BE2C (cell line): ENCODE measurements around the gene MEIS2.

Experiments used
- DNase-seq: peaks from one replicate; pipeline ENCODE4 v3.0.0-alpha.2; 2020
- H3K27me3 ChIP-seq: fragments of 250-450 bp; sonication (Bioruptor Pico); 2 replicates; pipeline ENCODE4 v1.5.1; 2020; ENCODE audit warnings: mild to moderate bottlenecking
- H3K36me3 ChIP-seq: fragments of 250-450 bp; sonication (Bioruptor Pico); 2 replicates; pipeline ENCODE4 v1.5.1; 2020; ENCODE audit warnings: mild to moderate bottlenecking
- H3K4me1 ChIP-seq: fragments of 250-450 bp; sonication (Bioruptor Pico); 2 replicates; pipeline ENCODE4 v1.5.1; 2020
- H3K4me3 ChIP-seq: 2 replicates; pipeline ENCODE4 v1.5.1; 2011; ENCODE audit warnings: low read depth, low read length
- H3K9me3 ChIP-seq: fragments of 250-450 bp; sonication (Bioruptor Pico); 2 replicates; pipeline ENCODE4 v1.5.1; 2020
- TF ChIP-seq, protein P1 (sequence below): IDR thresholded peaks from 2 replicates; pipeline ENCODE4 v1.5.1; 2012; ENCODE audit warnings: mild to moderate bottlenecking, low read depth, low read length

The MEIS2 gene

DNA sequence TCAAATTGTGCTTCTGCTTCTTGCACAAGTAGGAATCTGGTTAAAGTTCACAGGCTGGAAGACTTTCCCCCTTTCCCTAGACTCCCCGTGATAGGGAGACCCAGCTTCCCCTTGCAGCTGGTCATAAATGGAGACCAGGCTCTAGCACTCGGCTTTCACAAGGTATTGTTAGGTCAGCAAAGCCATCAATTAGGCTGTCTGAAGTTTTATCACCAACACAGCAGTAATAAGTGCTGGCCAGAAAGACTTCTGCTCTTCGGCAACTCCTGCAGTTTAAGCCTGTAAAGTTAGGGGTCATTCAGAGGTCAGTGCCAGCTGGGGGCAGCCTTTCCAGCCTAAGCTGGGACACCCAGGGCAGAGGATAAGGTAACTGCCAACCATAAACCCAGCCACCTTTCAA, 203.4 kb downstream of the MEIS2 start:
- TF ChIP-seq, protein P1, sequence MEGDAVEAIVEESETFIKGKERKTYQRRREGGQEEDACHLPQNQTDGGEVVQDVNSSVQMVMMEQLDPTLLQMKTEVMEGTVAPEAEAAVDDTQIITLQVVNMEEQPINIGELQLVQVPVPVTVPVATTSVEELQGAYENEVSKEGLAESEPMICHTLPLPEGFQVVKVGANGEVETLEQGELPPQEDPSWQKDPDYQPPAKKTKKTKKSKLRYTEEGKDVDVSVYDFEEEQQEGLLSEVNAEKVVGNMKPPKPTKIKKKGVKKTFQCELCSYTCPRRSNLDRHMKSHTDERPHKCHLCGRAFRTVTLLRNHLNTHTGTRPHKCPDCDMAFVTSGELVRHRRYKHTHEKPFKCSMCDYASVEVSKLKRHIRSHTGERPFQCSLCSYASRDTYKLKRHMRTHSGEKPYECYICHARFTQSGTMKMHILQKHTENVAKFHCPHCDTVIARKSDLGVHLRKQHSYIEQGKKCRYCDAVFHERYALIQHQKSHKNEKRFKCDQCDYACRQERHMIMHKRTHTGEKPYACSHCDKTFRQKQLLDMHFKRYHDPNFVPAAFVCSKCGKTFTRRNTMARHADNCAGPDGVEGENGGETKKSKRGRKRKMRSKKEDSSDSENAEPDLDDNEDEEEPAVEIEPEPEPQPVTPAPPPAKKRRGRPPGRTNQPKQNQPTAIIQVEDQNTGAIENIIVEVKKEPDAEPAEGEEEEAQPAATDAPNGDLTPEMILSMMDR, result no peak
- peaks cover 32% of the 10 kb centered on the region for H3K4me1 ChIP-seq

DNA sequence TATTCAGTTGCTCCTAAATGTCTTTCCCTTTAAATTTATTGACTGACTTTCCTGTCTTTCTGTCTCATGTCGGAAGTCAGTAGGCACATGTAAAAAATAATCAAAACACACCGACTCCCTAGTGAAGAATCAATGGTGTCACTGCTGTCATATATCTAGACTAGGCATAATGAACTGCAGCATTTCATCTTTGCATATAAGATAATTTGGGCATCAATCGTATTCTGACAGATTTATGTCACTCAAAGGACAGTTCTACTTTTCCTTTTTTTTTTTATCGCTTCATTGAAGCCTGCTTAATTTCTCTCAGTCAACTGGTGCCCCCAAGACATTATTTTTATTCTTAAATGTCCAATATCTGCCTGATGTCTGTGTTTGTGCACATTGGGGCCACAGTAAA, 206.3 kb downstream of the MEIS2 start:
- peaks cover 46% of the 10 kb centered on the region for H3K36me3 ChIP-seq
- no peaks in the 10 kb centered on the region for H3K27me3 ChIP-seq
- TF ChIP-seq, protein P1, result no peak
- no peak for DNase-seq
- peaks cover 21% of the 10 kb centered on the region for H3K4me1 ChIP-seq
- no peak overlapping the region for H3K4me3 ChIP-seq
- H3K9me3 ChIP-seq, result no peaks in the 10 kb centered on the region

More for the DNA sequence above, 203.4 kb downstream of the MEIS2 start:
- peak; percentile 25 for DNase-seq
- H3K9me3 ChIP-seq, result no peaks in the 10 kb centered on the region
- H3K27me3 ChIP-seq, result no peaks in the 10 kb centered on the region
- H3K4me3 ChIP-seq, result no peak overlapping the region
- peaks cover 36% of the 10 kb centered on the region for H3K36me3 ChIP-seq

DNA sequence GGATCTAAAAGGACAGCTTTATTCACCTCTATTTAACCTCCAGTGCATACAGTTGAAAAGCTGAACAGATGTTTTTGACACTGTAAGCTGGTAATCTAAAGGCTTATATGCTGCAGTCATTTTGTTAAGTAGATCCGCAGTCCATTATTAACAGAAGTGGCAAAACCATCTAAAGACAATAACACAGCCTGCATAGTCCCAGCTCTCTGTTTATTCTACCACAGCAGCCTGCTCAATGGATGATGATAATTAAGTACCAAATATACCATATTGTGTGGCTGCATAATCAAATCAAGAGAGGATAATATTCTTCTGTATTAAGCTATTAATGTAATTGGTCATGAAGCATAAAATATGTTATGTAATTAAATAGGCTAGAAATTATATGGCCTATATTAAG, 207.1 kb downstream of the MEIS2 start:
- Histone ChIP-seq H3K4me3 (no peak overlapping the region), H3K36me3 (peaks cover 46% of the 10 kb centered on the region), H3K9me3 (no peaks in the 10 kb centered on the region), H3K27me3 (no peaks in the 10 kb centered on the region), H3K4me1 (peaks cover 23% of the 10 kb centered on the region)
- DNase-seq, result no peak
- TF ChIP-seq, protein P1, result no peak

DNA sequence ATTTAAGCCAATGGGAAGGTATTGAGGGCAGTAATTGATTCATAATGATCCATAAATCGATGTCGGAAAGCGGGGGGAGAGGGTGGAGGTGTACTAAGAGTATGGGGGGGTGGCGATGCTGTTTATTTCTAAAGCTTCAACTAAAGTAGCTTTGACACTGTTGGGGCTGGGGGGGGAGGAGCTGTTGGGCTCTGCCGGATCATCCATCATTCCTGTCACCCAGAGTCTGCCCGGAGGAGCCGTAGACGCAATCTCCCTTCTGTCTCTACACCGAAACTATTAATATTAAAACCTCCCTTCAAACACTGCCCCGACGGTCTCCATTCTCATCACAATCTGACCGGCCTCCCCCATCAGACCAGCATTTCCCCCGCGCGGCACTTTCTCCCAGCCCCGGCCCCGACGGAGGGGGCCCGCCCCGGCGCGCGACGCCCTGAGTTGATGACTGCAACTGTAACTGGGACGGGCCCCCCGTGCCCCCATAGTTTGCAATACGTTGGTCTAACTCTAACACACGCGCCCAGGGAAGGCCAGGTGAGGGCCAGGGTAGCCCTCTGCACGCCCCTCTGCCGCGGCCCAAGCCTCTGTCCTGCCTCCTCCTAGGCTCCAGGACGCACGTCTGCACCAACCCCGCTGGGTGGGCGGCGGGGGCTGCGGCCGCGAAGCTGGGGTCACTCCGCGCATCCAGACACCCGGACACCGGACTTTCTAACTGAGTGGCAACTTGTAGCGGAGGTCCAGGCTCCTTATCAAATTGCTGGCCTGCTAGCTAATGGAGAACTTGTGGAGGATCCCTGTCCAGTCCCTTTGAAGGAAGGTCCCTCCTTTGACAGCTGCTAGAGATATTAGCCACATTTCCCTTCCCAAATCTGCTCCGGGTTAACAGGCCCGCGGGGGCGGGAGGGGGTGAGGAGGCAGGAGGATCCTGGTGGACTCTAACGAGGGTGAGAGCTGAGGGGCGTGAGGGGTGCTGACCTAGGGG, 212.0 kb downstream of the MEIS2 start:
- DNase-seq, result peak; percentile 60
- peaks cover 18% of the 10 kb centered on the region for H3K4me1 ChIP-seq
- no peaks in the 10 kb centered on the region for H3K9me3 ChIP-seq
- TF ChIP-seq, protein P1, result no peak
- no peaks in the 10 kb centered on the region for H3K27me3 ChIP-seq
- H3K4me3 ChIP-seq, result peak overlapping the region; percentile 65
- peaks cover 21% of the 10 kb centered on the region for H3K36me3 ChIP-seq

DNA sequence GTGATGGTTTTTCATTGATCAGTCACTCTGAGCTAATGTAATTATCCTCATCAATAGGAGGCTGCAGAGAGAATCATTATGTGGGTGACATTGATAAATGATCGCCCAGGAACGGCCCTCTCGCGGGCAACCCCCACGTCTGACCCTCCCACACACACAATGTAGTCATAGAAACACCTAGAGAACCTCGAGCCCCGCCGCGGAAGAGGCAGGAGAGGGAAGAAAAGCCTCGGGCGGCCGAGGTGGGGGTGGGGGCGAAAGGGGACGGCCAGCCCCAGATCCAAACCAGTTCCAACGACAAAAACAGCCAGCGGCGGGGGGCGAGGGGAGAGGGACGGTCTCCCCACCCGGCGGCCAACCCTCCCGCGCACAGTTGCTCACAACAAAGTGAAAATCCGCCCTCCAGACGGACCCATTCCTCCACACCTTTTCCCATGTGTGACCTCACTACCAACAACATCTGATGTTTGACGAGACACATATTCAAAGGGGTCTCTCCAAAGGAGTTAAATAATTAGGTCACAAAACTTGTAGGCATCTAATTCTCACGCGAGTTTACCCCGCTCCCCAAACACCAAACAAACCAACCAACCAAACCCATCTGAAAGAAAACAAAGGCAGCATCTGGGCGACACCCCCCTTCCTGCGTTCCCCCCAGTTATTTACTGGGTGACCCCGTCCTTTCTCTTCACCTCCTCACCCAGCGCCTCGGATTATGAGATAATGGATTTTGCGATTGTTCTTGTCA, 213.0 kb downstream of the MEIS2 start:
- H3K4me3 ChIP-seq, result peak overlapping the region; percentile 65
- TF ChIP-seq, protein P1, result no peak
- H3K9me3 ChIP-seq, result no peaks in the 10 kb centered on the region
- DNase-seq, result peak; percentile 45
- peaks cover 14% of the 10 kb centered on the region for H3K36me3 ChIP-seq
- peaks cover 20% of the 10 kb centered on the region for H3K4me1 ChIP-seq
- no peaks in the 10 kb centered on the region for H3K27me3 ChIP-seq
